Measurements from ENCODE around the gene RGMA. TPM values are rescaled to one million over a fixed set of nuclear protein-coding genes. Genes with fewer than 3 reads are reported as not detected.

RGMA gene
- total RNA-seq, 2 donors from 2014 or later: 37.7 to 67.1 TPM

DNA sequence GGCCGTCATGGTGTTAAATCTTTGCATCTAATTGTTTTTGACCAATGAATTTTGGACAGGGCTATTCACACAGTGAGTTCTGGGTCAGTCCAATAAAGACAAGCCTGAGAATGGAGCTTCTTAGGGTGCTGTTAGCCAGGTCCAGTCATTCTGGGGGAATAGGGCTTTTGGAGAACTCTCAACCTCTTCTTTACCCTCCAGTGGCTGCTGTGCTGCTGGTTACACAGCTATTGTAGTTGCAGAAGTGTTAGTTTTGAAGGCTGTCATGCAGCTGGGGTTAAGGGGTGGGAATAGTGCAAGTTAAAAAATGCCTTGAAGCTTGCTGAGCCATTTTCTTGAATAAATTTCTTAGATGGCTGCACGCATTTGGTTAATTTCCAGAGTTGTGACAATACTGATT, 99.0 kb downstream of the RGMA start:
- WGBS, 2 experiments (ENCODE audit: insufficient coverage in 1 of 2, insufficient read length in 1 of 2): 84 to 94% methylated on average over 2 of the region's 2 CpGs
- Mint-ChIP-seq H3K9me3 (no peaks in the 10 kb centered on the region), H3K27me3 (ENCODE audit: insufficient read depth) (no peaks in the 10 kb centered on the region), H3K27ac (no peak overlapping the region), H3K4me3 (no peak overlapping the region), H3K36me3 (ENCODE audit: low read depth) (peaks cover 76% of the 10 kb centered on the region), H3K4me1 (no peaks in the 10 kb centered on the region)
- peak overlapping the region; percentile 7 for H3K27ac ChIP-seq (ENCODE audit: low read depth, low read length)
- DNase-seq: no peak
- H3K9ac ChIP-seq (ENCODE audit: extremely low read depth, low read length, poor library complexity, severe bottlenecking): no peak overlapping the region
- H3K36me3 ChIP-seq (ENCODE audit: control insufficient read depth, insufficient read depth, low read length): peaks cover 92% of the 10 kb centered on the region
- H3K9me3 ChIP-seq (ENCODE audit: control insufficient read depth, low read length): no peaks in the 10 kb centered on the region
- H3K4me3 ChIP-seq (ENCODE audit: low read length): no peak overlapping the region
- no peaks in the 10 kb centered on the region for H3K4me1 ChIP-seq (ENCODE audit: control insufficient read depth, insufficient read depth, low read length)
- TF ChIP-seq, protein P1, sequence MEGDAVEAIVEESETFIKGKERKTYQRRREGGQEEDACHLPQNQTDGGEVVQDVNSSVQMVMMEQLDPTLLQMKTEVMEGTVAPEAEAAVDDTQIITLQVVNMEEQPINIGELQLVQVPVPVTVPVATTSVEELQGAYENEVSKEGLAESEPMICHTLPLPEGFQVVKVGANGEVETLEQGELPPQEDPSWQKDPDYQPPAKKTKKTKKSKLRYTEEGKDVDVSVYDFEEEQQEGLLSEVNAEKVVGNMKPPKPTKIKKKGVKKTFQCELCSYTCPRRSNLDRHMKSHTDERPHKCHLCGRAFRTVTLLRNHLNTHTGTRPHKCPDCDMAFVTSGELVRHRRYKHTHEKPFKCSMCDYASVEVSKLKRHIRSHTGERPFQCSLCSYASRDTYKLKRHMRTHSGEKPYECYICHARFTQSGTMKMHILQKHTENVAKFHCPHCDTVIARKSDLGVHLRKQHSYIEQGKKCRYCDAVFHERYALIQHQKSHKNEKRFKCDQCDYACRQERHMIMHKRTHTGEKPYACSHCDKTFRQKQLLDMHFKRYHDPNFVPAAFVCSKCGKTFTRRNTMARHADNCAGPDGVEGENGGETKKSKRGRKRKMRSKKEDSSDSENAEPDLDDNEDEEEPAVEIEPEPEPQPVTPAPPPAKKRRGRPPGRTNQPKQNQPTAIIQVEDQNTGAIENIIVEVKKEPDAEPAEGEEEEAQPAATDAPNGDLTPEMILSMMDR (conservative IDR thresholded peaks at IDR 0.05): no peak
- H3K27me3 ChIP-seq (ENCODE audit: control insufficient read depth, insufficient read depth, low read length, poor library complexity, severe bottlenecking): no peaks in the 10 kb centered on the region

DNA sequence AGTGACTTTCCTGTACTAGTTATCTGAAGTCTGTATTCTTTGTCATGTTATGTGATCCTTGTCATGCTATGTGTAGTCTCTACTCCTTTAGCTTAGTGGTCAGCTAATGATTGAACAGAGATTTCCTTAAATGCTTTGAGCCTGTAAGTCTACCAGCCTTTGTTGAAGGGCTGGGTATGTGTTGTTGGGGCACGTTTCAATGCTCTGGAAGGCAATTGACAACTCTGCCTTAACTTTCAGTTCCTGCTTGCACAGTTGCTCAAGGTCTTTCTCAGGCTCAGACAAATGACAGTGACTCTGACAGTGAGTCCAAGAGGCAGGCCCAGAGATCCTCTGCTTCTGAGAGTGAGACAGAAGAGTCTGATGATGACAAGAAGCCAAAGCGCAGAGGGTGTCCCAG, 99.5 kb downstream of the RGMA start:
- peaks cover 76% of the 10 kb centered on the region for H3K36me3 Mint-ChIP-seq (ENCODE audit: low read depth)
- no peak overlapping the region for H3K4me3 Mint-ChIP-seq
- Histone ChIP-seq H3K36me3 (ENCODE audit: control insufficient read depth, insufficient read depth, low read length) (peaks cover 92% of the 10 kb centered on the region), H3K4me3 (ENCODE audit: low read length) (no peak overlapping the region), H3K27me3 (ENCODE audit: control insufficient read depth, insufficient read depth, low read length, poor library complexity, severe bottlenecking) (no peaks in the 10 kb centered on the region), H3K9me3 (ENCODE audit: control insufficient read depth, low read length) (no peaks in the 10 kb centered on the region), H3K9ac (ENCODE audit: extremely low read depth, low read length, poor library complexity, severe bottlenecking) (no peak overlapping the region), H3K27ac (ENCODE audit: low read depth, low read length) (peak overlapping the region; percentile 7), H3K4me1 (ENCODE audit: control insufficient read depth, insufficient read depth, low read length) (no peaks in the 10 kb centered on the region)
- 86 to 98% methylated on average over 2 of the region's 2 CpGs for WGBS, 2 experiments (ENCODE audit: insufficient coverage in 1 of 2, insufficient read length in 1 of 2)
- no peak overlapping the region for H3K27ac Mint-ChIP-seq
- no peaks in the 10 kb centered on the region for H3K9me3 Mint-ChIP-seq
- H3K4me1 Mint-ChIP-seq: no peaks in the 10 kb centered on the region
- TF ChIP-seq, protein P1 (conservative IDR thresholded peaks at IDR 0.05): no peak
- no peak for DNase-seq
- no peaks in the 10 kb centered on the region for H3K27me3 Mint-ChIP-seq (ENCODE audit: insufficient read depth)

Other genes starting within 250 kb of the RGMA start
- 100 to 1,000 TPM; 116 to 127 TPM for gene CHD2, start 188.9 kb downstream of the RGMA start, total RNA-seq

Data from endodermal cell (in vitro differentiated cells).